Vagina (tissue), 2 donors: ENCODE data around the gene DPP3.

Experiments used
- POLR2A ChIP-seq, 2 donors: fragments of 450-650 bp; IDR thresholded peaks; one replicate each; pipeline ENCODE4 v1.6.1; 2017; ENCODE audit warnings: antibody characterized with exemption in 2 of 2, mild to moderate bottlenecking in 2 of 2, moderate library complexity in 2 of 2
- POLR2AphosphoS5 ChIP-seq, 2 donors: sonication (generic); formaldehyde crosslinking; IDR thresholded peaks; one replicate each; pipeline ENCODE4 v1.9.0; 2017; ENCODE audit warnings: antibody characterized with exemption in 2 of 2, mild to moderate bottlenecking in 2 of 2, low read depth in 1 of 2; ENCODE audit not compliant: insufficient read depth in 1 of 2
- TF ChIP-seq, protein P1 (sequence below), 3 experiments: fragments of 450-650 bp in 2 of 3; fragments of 200-600 bp in 1 of 3; sonication (generic) in 1 of 3; IDR thresholded peaks; one replicate each; pipeline ENCODE4 v1.5.1; 2017 to 2019; ENCODE audit warnings: antibody characterized with exemption in 3 of 3, mild to moderate bottlenecking in 2 of 3, moderate library complexity in 2 of 3

DNA sequence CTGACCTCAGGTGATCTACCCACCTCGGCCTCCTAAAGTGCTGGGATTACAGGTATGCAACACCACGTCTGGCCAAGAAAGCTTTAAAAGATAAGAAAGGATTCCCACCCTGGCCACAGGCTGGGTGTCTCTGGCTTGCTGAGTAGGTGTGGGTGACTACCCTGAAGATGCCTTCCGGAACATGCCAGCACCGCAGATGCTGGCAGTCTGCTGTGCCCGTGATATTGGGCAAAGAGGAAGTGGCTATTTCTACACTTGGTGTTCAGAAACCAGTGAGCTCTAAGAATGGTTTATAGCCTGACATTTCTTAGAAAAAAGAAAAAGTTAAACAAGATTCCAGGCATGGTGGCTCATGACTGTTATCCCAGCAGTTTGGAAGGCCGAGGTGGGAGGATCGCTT, 47.6 kb upstream of the DPP3 start:
- TF ChIP-seq, protein P1, sequence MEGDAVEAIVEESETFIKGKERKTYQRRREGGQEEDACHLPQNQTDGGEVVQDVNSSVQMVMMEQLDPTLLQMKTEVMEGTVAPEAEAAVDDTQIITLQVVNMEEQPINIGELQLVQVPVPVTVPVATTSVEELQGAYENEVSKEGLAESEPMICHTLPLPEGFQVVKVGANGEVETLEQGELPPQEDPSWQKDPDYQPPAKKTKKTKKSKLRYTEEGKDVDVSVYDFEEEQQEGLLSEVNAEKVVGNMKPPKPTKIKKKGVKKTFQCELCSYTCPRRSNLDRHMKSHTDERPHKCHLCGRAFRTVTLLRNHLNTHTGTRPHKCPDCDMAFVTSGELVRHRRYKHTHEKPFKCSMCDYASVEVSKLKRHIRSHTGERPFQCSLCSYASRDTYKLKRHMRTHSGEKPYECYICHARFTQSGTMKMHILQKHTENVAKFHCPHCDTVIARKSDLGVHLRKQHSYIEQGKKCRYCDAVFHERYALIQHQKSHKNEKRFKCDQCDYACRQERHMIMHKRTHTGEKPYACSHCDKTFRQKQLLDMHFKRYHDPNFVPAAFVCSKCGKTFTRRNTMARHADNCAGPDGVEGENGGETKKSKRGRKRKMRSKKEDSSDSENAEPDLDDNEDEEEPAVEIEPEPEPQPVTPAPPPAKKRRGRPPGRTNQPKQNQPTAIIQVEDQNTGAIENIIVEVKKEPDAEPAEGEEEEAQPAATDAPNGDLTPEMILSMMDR (IDR thresholded peaks at IDR 0.05) = no peak
- TF ChIP-seq POLR2A (IDR thresholded peaks at IDR 0.05) = no peak
- no peak for TF ChIP-seq POLR2AphosphoS5 (IDR thresholded peaks at IDR 0.05; ENCODE audit: insufficient read depth in 1 of 2, low read depth in 1 of 2)
